Measurements from ENCODE around the gene RGS10.

DNA sequence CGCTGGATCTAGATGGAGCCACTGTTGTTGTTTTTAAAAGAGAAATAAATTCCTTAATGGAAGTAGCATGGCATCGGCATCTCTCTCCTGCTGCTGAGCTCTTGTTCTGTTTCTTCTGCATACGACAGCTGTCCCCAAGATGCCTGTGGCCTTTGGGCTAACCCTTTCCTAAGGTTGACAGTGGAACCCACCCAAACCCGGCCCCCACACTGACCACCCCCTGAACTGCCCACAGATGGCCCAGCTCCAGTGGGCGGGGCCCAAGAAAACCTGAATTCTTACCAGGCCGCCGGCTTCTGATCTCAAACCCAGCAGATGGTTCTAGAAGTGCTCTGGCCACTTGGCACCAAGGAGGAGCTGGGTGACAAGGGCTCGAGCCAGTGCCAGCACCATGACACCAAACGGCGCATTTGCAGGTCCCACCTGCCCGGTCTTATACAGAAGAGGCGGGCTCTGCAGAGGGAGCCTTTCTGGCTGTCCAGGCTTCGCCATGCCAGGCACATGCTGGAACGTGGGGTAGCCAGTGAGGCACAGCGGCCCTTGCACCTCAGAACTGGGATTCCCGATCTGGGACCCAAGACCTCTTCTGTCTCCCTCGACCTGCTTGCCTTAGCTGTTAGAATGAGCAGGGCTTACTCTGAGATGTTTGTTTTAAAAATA lies 82.7 kb downstream of the RGS10 start:
- TF ChIP-seq, protein P1, sequence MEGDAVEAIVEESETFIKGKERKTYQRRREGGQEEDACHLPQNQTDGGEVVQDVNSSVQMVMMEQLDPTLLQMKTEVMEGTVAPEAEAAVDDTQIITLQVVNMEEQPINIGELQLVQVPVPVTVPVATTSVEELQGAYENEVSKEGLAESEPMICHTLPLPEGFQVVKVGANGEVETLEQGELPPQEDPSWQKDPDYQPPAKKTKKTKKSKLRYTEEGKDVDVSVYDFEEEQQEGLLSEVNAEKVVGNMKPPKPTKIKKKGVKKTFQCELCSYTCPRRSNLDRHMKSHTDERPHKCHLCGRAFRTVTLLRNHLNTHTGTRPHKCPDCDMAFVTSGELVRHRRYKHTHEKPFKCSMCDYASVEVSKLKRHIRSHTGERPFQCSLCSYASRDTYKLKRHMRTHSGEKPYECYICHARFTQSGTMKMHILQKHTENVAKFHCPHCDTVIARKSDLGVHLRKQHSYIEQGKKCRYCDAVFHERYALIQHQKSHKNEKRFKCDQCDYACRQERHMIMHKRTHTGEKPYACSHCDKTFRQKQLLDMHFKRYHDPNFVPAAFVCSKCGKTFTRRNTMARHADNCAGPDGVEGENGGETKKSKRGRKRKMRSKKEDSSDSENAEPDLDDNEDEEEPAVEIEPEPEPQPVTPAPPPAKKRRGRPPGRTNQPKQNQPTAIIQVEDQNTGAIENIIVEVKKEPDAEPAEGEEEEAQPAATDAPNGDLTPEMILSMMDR (IDR thresholded peaks at IDR 0.05) = no peak
- no peak for TF ChIP-seq EP300 (IDR thresholded peaks at IDR 0.05)

All from tibial nerve (tissue), 4 donors.